ENCODE measurements around the gene MAP3K10. TPM values are rescaled to one million over a fixed set of nuclear protein-coding genes. Genes with fewer than 3 reads are reported as not detected.

MAP3K10 gene
- total RNA-seq, 1 donor from 2014 or later = 21.7 TPM

DNA sequence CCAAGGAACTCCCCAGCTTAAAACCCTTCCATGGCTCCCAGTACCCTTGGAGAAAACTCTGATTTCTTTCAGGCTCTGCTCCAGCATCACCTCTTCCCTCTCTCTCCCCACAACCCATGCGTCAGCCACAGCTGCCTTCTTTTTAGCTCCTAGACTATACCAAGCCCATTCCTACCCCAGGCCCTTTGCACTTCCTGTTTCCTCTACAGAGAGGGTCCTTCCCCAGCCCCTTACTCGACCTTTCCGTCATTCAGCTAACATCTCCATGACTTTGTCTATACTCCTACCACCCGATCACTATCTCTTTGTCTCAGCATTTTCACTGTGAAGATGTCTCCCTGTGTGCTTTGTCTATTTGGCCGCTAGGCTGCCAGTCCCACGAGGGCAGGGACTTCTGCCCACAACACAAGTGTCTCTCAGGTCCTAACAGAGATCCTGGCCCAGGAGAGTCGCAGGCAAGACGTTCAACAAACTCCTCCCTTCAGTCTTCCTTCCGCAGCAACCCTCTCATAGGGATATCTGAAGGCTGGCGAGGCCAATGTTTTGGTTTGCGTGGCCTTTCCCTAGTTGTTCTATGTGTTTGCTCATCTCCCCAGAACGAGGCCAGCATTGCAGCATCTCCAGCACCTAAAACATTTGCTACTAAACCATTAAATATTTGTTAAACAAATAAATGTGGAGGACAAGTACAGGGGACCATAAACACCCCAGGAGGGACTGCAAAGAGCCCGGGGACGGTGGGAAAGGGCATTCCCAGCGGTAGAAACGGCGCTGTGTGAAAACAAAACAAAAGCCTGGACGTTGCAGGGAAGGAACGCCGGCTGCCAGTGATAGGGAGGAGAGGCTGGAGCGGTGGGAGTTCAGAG, 34.4 kb downstream of the MAP3K10 start:
- DNase-seq (ENCODE audit: low spot score) = no peak
- Mint-ChIP-seq H3K4me3 (ENCODE audit: low read depth) (no peak overlapping the region), H3K27me3 (ENCODE audit: low read depth) (peaks cover 43% of the 10 kb centered on the region), H3K27ac (no peak overlapping the region), H3K4me1 (ENCODE audit: low read depth) (peaks cover 18% of the 10 kb centered on the region), H3K36me3 (ENCODE audit: low read depth) (no peaks in the 10 kb centered on the region), H3K9me3 (peaks cover 5% of the 10 kb centered on the region)
- intact Hi-C loops (cut with micrococcal nuclease) = no loop called here

DNA sequence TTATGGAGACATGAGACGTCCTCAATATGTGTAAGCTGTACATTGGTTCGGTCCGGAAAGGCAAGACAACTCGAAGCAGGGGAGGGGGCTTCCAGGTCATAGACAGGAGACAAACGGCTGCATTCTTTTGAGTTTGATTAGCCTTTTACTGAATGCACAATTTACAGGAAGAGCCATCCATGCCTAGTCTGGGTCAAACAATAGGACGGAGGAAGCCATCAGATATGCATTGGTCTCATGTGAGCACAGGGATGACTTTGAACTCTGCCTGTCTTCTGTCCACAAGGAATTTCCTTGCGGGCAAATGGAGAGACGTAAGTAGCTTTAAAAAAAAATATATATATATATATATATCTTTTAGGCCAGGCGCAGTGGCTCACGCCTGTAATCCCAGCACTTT, 37.1 kb downstream of the MAP3K10 start:
- intact Hi-C loops (cut with micrococcal nuclease) = no loop called here
- H3K4me3 Mint-ChIP-seq (ENCODE audit: low read depth) = no peak overlapping the region
- H3K27me3 Mint-ChIP-seq (ENCODE audit: low read depth) = peaks cover 40% of the 10 kb centered on the region
- H3K9me3 Mint-ChIP-seq = no peaks in the 10 kb centered on the region
- H3K36me3 Mint-ChIP-seq (ENCODE audit: low read depth) = no peaks in the 10 kb centered on the region
- peaks cover 14% of the 10 kb centered on the region for H3K4me1 Mint-ChIP-seq (ENCODE audit: low read depth)
- DNase-seq (ENCODE audit: low spot score) = no peak
- no peak overlapping the region for H3K27ac Mint-ChIP-seq

DNA sequence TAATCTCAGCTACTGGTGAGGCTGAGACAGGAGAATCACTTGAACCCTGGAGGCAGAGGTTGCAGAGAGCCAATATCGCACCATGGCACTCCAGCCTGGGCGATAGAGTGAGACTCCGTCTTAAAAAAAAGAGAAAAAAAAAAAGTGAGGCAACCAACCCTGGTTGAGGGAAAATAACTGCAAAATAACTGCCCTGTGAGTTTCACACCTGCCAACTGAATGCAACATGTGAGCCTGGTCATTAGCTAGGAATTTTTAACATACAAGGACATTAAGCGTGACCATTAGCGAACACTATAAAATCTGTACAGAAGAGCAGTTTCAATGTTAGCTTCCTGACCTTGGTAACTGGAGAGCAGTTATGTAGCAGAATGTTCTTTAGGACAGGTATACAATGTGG, 37.6 kb downstream of the MAP3K10 start:
- H3K36me3 Mint-ChIP-seq (ENCODE audit: low read depth) = no peaks in the 10 kb centered on the region
- peaks cover 14% of the 10 kb centered on the region for H3K4me1 Mint-ChIP-seq (ENCODE audit: low read depth)
- intact Hi-C loops (cut with micrococcal nuclease) = no loop called here
- no peaks in the 10 kb centered on the region for H3K9me3 Mint-ChIP-seq
- H3K4me3 Mint-ChIP-seq (ENCODE audit: low read depth) = no peak overlapping the region
- H3K27ac Mint-ChIP-seq = no peak overlapping the region
- H3K27me3 Mint-ChIP-seq (ENCODE audit: low read depth) = peaks cover 39% of the 10 kb centered on the region
- DNase-seq (ENCODE audit: low spot score) = no peak

DNA sequence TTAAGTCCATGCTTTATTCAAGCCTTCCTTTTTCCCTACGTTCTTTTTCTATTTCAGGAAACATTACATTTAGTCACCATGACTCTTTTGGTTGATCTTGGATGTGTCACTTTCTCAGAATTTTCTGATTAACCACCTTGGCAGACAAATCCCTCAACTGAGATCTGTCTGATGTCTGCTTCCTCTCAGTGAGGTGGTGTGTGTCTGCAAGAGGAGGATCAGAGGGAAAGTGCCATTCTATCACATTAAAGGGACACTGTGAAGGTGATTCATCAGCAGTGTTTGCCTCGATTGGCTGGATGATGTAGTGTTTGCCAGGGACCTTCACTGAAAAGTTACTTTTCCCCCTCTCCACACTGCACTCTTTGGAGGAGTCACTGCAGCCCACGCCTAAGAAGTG, 38.3 kb downstream of the MAP3K10 start:
- Mint-ChIP-seq H3K27me3 (ENCODE audit: low read depth) (peaks cover 33% of the 10 kb centered on the region), H3K9me3 (no peaks in the 10 kb centered on the region), H3K27ac (no peak overlapping the region), H3K4me3 (ENCODE audit: low read depth) (no peak overlapping the region), H3K4me1 (ENCODE audit: low read depth) (peaks cover 14% of the 10 kb centered on the region), H3K36me3 (ENCODE audit: low read depth) (peaks cover 5% of the 10 kb centered on the region)
- no peak for DNase-seq (ENCODE audit: low spot score)
- intact Hi-C loops (cut with micrococcal nuclease) = no loop called here

GRCh38 chr19:40229926-40230417, 38.7 kb downstream of the MAP3K10 start:
- Mint-ChIP-seq H3K4me1 (ENCODE audit: low read depth) (peaks cover 14% of the 10 kb centered on the region), H3K4me3 (ENCODE audit: low read depth) (no peak overlapping the region), H3K9me3 (no peaks in the 10 kb centered on the region), H3K36me3 (ENCODE audit: low read depth) (peaks cover 5% of the 10 kb centered on the region), H3K27ac (no peak overlapping the region), H3K27me3 (ENCODE audit: low read depth) (peaks cover 29% of the 10 kb centered on the region)
- no peak for DNase-seq (ENCODE audit: low spot score)
- intact Hi-C loops (cut with micrococcal nuclease) = no loop called here

DNA sequence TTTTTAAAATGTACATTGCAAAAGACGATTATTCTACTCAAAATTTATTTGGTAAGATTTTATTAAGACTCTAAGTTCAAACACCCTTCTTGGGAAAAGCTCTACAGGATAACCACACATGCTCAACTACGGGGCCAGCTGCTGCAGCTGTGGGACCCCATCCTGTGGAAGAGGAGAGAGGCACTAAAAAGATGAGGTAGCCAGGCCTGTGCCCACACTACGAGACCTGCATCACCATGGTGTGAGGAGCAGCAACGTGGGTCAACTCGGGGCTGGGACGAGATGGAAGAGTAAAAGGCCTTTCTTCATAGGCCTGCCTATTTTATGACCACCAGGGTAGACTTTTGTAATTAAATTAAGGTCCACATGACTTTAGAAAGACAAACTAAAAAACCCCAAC, 39.8 kb downstream of the MAP3K10 start:
- Mint-ChIP-seq H3K27me3 (ENCODE audit: low read depth) (peaks cover 19% of the 10 kb centered on the region), H3K36me3 (ENCODE audit: low read depth) (peaks cover 5% of the 10 kb centered on the region), H3K4me3 (ENCODE audit: low read depth) (no peak overlapping the region), H3K4me1 (ENCODE audit: low read depth) (peaks cover 9% of the 10 kb centered on the region), H3K9me3 (no peaks in the 10 kb centered on the region), H3K27ac (no peak overlapping the region)
- no peak for DNase-seq (ENCODE audit: low spot score)
- intact Hi-C loops (cut with micrococcal nuclease) = no loop called here

DNA sequence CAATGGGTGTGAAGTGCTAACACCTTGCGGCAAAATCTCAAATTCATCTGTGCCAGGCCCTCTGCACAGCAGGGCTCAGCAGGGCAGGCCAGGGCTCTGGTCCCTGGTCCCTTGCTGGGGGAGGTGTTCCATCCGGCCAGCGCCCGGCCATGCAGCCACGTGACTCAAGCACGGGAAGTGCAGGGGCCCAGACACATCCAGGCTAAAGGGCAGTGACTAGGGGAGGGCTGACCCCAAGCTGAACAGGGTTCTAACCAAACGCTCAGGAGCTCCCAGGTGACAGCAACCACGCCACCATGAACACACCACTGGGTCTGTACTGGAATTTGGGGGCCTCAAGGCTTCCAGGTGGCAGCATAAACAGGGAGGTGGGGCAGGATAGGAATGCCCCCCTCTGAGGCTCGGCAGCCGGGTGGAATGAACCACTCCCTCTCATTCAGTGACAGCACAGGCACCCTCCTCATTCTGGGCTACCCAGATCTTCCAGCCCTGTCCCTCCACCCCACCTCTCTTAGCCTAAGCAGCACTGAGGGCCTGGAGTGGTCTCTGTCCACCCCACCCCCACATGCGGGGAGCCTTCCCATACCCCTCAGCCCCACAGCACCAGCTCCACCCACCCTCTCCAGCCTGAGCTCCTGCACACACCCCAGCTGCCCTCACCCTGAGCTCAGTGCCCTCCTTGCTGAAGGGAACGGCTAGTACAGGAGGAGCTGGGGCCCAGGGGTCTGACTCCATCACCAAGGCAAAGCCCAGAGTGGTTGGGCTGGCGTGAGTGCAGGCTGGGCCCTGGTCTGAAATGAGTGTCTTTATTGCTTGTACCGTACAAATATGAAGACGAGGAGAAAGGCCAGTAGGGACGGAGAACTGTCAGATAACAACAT, 40.6 kb downstream of the MAP3K10 start:
- Mint-ChIP-seq H3K4me1 (ENCODE audit: low read depth) (peaks cover 9% of the 10 kb centered on the region), H3K4me3 (ENCODE audit: low read depth) (no peak overlapping the region), H3K9me3 (no peaks in the 10 kb centered on the region), H3K27me3 (ENCODE audit: low read depth) (peaks cover 14% of the 10 kb centered on the region), H3K27ac (no peak overlapping the region), H3K36me3 (ENCODE audit: low read depth) (peaks cover 9% of the 10 kb centered on the region)
- no peak for DNase-seq (ENCODE audit: low spot score)
- intact Hi-C loops (cut with micrococcal nuclease) = no loop called here

DNA sequence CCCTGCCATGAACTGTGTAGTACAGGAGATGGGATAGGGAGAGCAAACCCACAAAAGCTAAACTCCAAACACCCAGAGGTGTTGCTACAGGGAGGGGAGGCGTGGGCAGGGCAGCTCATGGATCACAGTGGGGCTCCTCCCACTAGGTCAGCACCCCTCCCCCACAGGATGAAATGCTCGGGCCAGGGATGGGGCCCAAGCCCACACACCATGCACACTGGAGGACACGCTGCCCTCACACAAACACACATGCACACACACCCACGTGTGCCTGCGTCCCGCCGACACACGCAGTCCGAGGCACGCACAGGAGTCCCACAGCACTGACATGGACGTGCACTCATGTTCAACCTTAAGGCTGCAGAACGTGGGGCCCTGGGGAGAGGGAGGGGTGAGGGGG, 41.3 kb downstream of the MAP3K10 start:
- intact Hi-C loops (cut with micrococcal nuclease) = no loop called here
- H3K27me3 Mint-ChIP-seq (ENCODE audit: low read depth) = peaks cover 8% of the 10 kb centered on the region
- H3K9me3 Mint-ChIP-seq = no peaks in the 10 kb centered on the region
- no peak for DNase-seq (ENCODE audit: low spot score)
- H3K27ac Mint-ChIP-seq = no peak overlapping the region
- H3K36me3 Mint-ChIP-seq (ENCODE audit: low read depth) = peaks cover 12% of the 10 kb centered on the region
- H3K4me3 Mint-ChIP-seq (ENCODE audit: low read depth) = no peak overlapping the region
- peaks cover 9% of the 10 kb centered on the region for H3K4me1 Mint-ChIP-seq (ENCODE audit: low read depth)

DNA sequence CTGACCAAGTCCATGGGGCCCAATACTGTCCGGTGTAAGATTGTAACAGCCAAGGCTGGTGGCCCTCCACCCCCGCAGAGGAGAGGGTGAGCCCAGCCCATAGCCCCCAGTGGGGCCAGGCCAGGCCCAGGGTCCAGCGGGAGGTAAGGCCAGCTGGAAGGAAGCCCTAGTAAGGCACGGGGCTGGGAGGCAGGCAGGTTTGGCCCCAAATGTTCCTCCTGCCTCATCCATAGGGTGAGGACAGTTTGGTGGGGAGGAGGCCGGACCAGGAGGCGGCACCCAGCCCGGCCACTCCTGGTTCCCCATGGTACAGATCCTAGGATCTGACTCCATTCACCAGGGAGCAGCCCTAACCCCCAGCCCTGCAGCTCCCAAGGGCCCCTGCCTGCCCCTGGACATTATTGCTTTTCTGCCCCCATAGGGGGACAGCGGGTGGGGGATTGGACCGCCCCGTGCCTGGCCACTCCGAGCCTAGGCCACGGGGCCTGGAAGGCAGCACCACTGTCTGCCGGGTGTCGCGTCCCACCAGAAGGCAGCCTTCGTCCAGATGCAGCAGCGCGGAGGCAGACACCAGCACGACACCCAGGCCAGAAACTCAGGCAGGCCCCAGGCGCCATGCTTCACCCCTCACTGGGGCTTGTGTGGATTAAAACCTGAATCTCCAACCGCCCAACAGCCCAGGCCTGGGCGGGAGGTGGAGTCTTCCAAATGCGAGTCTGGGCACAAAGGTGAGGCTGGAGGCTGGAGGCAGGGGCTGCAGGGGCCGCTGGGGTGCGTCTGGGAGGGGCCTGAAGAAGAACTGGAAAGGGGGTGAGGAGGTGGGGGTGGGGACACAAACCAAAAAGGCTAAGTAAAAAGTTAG, 42.0 kb downstream of the MAP3K10 start:
- no peak overlapping the region for H3K4me3 Mint-ChIP-seq (ENCODE audit: low read depth)
- peaks cover 16% of the 10 kb centered on the region for H3K36me3 Mint-ChIP-seq (ENCODE audit: low read depth)
- DNase-seq (ENCODE audit: low spot score) = no peak
- peaks cover 9% of the 10 kb centered on the region for H3K4me1 Mint-ChIP-seq (ENCODE audit: low read depth)
- H3K27ac Mint-ChIP-seq = no peak overlapping the region
- H3K27me3 Mint-ChIP-seq (ENCODE audit: low read depth) = peaks cover 1% of the 10 kb centered on the region
- intact Hi-C loops (cut with micrococcal nuclease) = no loop called here
- H3K9me3 Mint-ChIP-seq = no peaks in the 10 kb centered on the region

GRCh38 chr19:40233811-40234389, 42.7 kb downstream of the MAP3K10 start:
- intact Hi-C loops (cut with micrococcal nuclease) = no loop called here

GRCh38 chr19:40234429-40235237, 43.4 kb downstream of the MAP3K10 start:
- H3K9me3 Mint-ChIP-seq = no peaks in the 10 kb centered on the region
- H3K4me1 Mint-ChIP-seq (ENCODE audit: low read depth) = peaks cover 3% of the 10 kb centered on the region
- no peak for DNase-seq (ENCODE audit: low spot score)
- no peak overlapping the region for H3K27ac Mint-ChIP-seq
- peaks cover 28% of the 10 kb centered on the region for H3K36me3 Mint-ChIP-seq (ENCODE audit: low read depth)
- H3K4me3 Mint-ChIP-seq (ENCODE audit: low read depth) = no peak overlapping the region
- H3K27me3 Mint-ChIP-seq (ENCODE audit: low read depth) = no peaks in the 10 kb centered on the region
- intact Hi-C loops (cut with micrococcal nuclease) = no loop called here

More at GRCh38 chr19:40233811-40234389, 42.7 kb downstream of the MAP3K10 start:
- peaks cover 21% of the 10 kb centered on the region for H3K36me3 Mint-ChIP-seq (ENCODE audit: low read depth)
- no peak for DNase-seq (ENCODE audit: low spot score)
- H3K4me1 Mint-ChIP-seq (ENCODE audit: low read depth) = peaks cover 9% of the 10 kb centered on the region
- no peak overlapping the region for H3K27ac Mint-ChIP-seq
- no peaks in the 10 kb centered on the region for H3K27me3 Mint-ChIP-seq (ENCODE audit: low read depth)
- H3K9me3 Mint-ChIP-seq = no peaks in the 10 kb centered on the region
- no peak overlapping the region for H3K4me3 Mint-ChIP-seq (ENCODE audit: low read depth)

All from activated T-helper 2 cell treated with anti-CD3 and anti-CD28 coated beads, Interferon-gamma antibody, Interleukin-2, Interleukin-4, amounts not matched to agents 10 μg/mL and 5 μg/mL and 100 μg/mL, durations not matched to agents 14 hours and 24 hours and 36 hours (primary cell).